HEK293 (cell line): Measurements from ENCODE around the gene STK26.

Experiments
- CTCF ChIA-PET: fragments of 350-600 bp; formaldehyde crosslinking; extraction: SDS; loops from one replicate; lab custom pipeline; 2021; ENCODE audit warnings: antibody characterized with exemption; lab: Yijun Ruan, JAX
- POLR2A ChIA-PET: fragments of 300-600 bp; formaldehyde crosslinking; extraction: SDS; loops from one replicate; lab custom pipeline; 2020; ENCODE audit warnings: antibody characterized with exemption, inconsistent platforms; lab: Yijun Ruan, JAX
- H3K27ac ChIP-seq: fragments of 200-500 bp; sonication (Bioruptor generic); 2 replicates; pipeline ENCODE4 v1.5.1; 2014; ENCODE audit warnings: low read depth, low read length, control low read depth, inconsistent platforms; ENCODE audit errors: extremely low read depth
- H3K36me3 ChIP-seq, 2 experiments: fragments of 200-500 bp in 1 of 2; sonication (Bioruptor generic) in 1 of 2; 1 replicate in 1 of 2; 2 replicates in 1 of 2; pipeline ENCODE4 v1.5.1; 2014 to 2017; ENCODE audit warnings: inconsistent platforms in 2 of 2, low read length in 2 of 2; ENCODE audit not compliant: control insufficient read depth in 2 of 2, insufficient read depth in 1 of 2
- H3K4me1 ChIP-seq: fragments of 200-500 bp; sonication (Bioruptor generic); 2 replicates; pipeline ENCODE4 v1.5.1; 2014; ENCODE audit warnings: mild to moderate bottlenecking, low read length, inconsistent platforms; ENCODE audit not compliant: control insufficient read depth, insufficient read depth
- H3K4me3 ChIP-seq: 2 replicates; pipeline ENCODE4 v1.5.1; 2011; ENCODE audit warnings: low read depth, mild to moderate bottlenecking, control low read depth, low read length, moderate library complexity
- H3K9me3 ChIP-seq: fragments of 200-500 bp; sonication (Bioruptor generic); 2 replicates; pipeline ENCODE4 v1.5.1; 2014; ENCODE audit warnings: low read depth, low read length, inconsistent platforms; ENCODE audit not compliant: control insufficient read depth, insufficient read depth
- CTCF ChIP-seq: fragments of 450-650 bp; formaldehyde crosslinking; IDR thresholded peaks from 2 replicates; pipeline ENCODE4 v1.5.1; 2016; ENCODE audit warnings: missing biosample characterization, missing genetic modification characterization
- HOXC10 ChIP-seq: sonication (generic); formaldehyde crosslinking; IDR thresholded peaks from 2 replicates; pipeline ENCODE4 v1.8.1; 2023; ENCODE audit warnings: mild to moderate bottlenecking, missing genetic modification reagents
- KLF10 ChIP-seq: fragments of 450-650 bp; IDR thresholded peaks from 2 replicates; pipeline ENCODE4 v1.5.1; 2018; ENCODE audit warnings: missing biosample characterization, mild to moderate bottlenecking, missing genetic modification characterization
- KLF16 ChIP-seq: fragments of 450-650 bp; formaldehyde crosslinking; IDR thresholded peaks from 2 replicates; pipeline ENCODE4 v1.5.1; 2017; ENCODE audit warnings: missing biosample characterization, missing genetic modification characterization
- SP2 ChIP-seq: fragments of 450-650 bp; formaldehyde crosslinking; IDR thresholded peaks from 2 replicates; pipeline ENCODE4 v1.5.1; 2016; ENCODE audit warnings: missing biosample characterization, missing genetic modification characterization
- ZBTB11 ChIP-seq: fragments of 450-650 bp; formaldehyde crosslinking; conservative IDR thresholded peaks from 2 replicates; pipeline ENCODE4 v1.5.1; 2016; ENCODE audit warnings: low read depth, missing biosample characterization, missing genetic modification characterization
- ZBTB17 ChIP-seq: fragments of 450-650 bp; formaldehyde crosslinking; IDR thresholded peaks from 2 replicates; pipeline ENCODE4 v1.5.1; 2016; ENCODE audit warnings: missing biosample characterization, missing genetic modification characterization
- ZBTB26 ChIP-seq: fragments of 450-650 bp; formaldehyde crosslinking; optimal IDR thresholded peaks from 2 replicates; pipeline ENCODE3; 2016; ENCODE audit warnings: missing biosample characterization, mild to moderate bottlenecking, missing genetic modification characterization
- ZBTB49 ChIP-seq: fragments of 450-650 bp; formaldehyde crosslinking; IDR thresholded peaks from 2 replicates; pipeline ENCODE4 v1.5.1; 2016; ENCODE audit warnings: missing biosample characterization, missing genetic modification characterization, low read depth
- ZBTB8A ChIP-seq: fragments of 450-650 bp; formaldehyde crosslinking; IDR thresholded peaks from 2 replicates; pipeline ENCODE4 v1.5.1; 2016; ENCODE audit warnings: missing biosample characterization, missing genetic modification characterization
- ZFHX2 ChIP-seq: fragments of 450-650 bp; formaldehyde crosslinking; conservative IDR thresholded peaks from 2 replicates; pipeline ENCODE4 v1.5.1; 2016; ENCODE audit warnings: missing biosample characterization, missing genetic modification characterization
- ZIC2 ChIP-seq: fragments of 450-650 bp; formaldehyde crosslinking; IDR thresholded peaks from 2 replicates; pipeline ENCODE4 v1.5.1; 2016; ENCODE audit warnings: missing biosample characterization, missing genetic modification characterization
- ZNF132 ChIP-seq: fragments of 450-650 bp; formaldehyde crosslinking; IDR thresholded peaks from 2 replicates; pipeline ENCODE4 v1.5.1; 2017; ENCODE audit warnings: missing biosample characterization, missing genetic modification characterization, borderline replicate concordance
- ZNF133 ChIP-seq: fragments of 450-650 bp; formaldehyde crosslinking; IDR thresholded peaks from 2 replicates; pipeline ENCODE4 v1.5.1; 2016; ENCODE audit warnings: missing biosample characterization, missing genetic modification characterization
- ZNF169 ChIP-seq: fragments of 450-650 bp; formaldehyde crosslinking; IDR thresholded peaks from 2 replicates; pipeline ENCODE4 v1.5.1; 2016; ENCODE audit warnings: missing biosample characterization, missing genetic modification characterization
- ZNF335 ChIP-seq: fragments of 450-650 bp; formaldehyde crosslinking; conservative IDR thresholded peaks from 2 replicates; pipeline ENCODE4 v1.5.1; 2016; ENCODE audit warnings: missing biosample characterization, missing genetic modification characterization
- ZNF366 ChIP-seq: fragments of 450-650 bp; formaldehyde crosslinking; conservative IDR thresholded peaks from 2 replicates; pipeline ENCODE4 v1.5.1; 2016; ENCODE audit warnings: missing biosample characterization, missing genetic modification characterization
- ZNF398 ChIP-seq: fragments of 450-650 bp; formaldehyde crosslinking; IDR thresholded peaks from 2 replicates; pipeline ENCODE4 v1.5.1; 2017; ENCODE audit warnings: missing biosample characterization, missing genetic modification characterization
- ZNF48 ChIP-seq: fragments of 450-650 bp; formaldehyde crosslinking; IDR thresholded peaks from 2 replicates; pipeline ENCODE4 v1.5.1; 2016; ENCODE audit warnings: missing biosample characterization, missing genetic modification characterization
- ZNF610 ChIP-seq: fragments of 450-650 bp; formaldehyde crosslinking; IDR thresholded peaks from 2 replicates; pipeline ENCODE4 v1.5.1; 2016; ENCODE audit warnings: missing biosample characterization, missing genetic modification characterization, borderline replicate concordance
- ZNF660 ChIP-seq: fragments of 450-650 bp; IDR thresholded peaks from 2 replicates; pipeline ENCODE4 v1.5.1; 2018; ENCODE audit warnings: missing biosample characterization, mild to moderate bottlenecking, missing genetic modification characterization
- ZNF707 ChIP-seq: fragments of 450-650 bp; formaldehyde crosslinking; IDR thresholded peaks from 2 replicates; pipeline ENCODE4 v1.5.1; 2016; ENCODE audit warnings: missing biosample characterization, missing genetic modification characterization

Gene STK26

GRCh38 chrX:132022967-132023895 is at the start of gene STK26:
Gene STK26 (plus strand): TSS chrX:132023302. CDS start chrX:132023618, 316 bp downstream.
- peak within 1 kb of the TSS; percentile 76 for H3K4me3 ChIP-seq
- CTCF ChIA-PET, result interaction anchor here (0.6 to 0.7 kb wide), 2 partner anchors 196 to 380 kb away, joined by 3 to 4 read pairs; partner anchors contain the start of gene RAP2C
- POLR2A ChIA-PET, result interaction anchor here (0.6 to 1.2 kb wide), 5 partner anchors 9 to 48 kb away, joined by 3 to 4 read pairs (median 3); no protein-coding TSS in a partner anchor
- TF ChIP-seq ZFHX2 (tag by site-specific recombination) (peak; percentile 88), SP2 (tag by site-specific recombination) (peak; percentile 87), ZNF335 (tag by site-specific recombination) (peak; percentile 97), ZNF398 (no peak), ZBTB26 (peak; percentile 45), ZNF169 (tag by site-specific recombination) (no peak), ZNF132 (tag by site-specific recombination) (no peak), ZNF660 (tag by site-specific recombination) (peak; percentile 73), HOXC10 (CRISPR knock-in tag) (no peak), ZNF133 (tag by site-specific recombination) (no peak), CTCF (tag by site-specific recombination) (0 out of 2 replicates have a peak, but pooled peaks have one; percentile 16), ZNF610 (tag by site-specific recombination) (peak; percentile 95), KLF10 (tag by site-specific recombination) (0 out of 2 replicates have a peak, but pooled peaks have one; percentile 28), ZBTB8A (tag by site-specific recombination) (peak; percentile 98), ZNF48 (tag by site-specific recombination) (no peak), KLF16 (tag by site-specific recombination) (peak; percentile 25; the same call in 1 of the 2 replicates), ZBTB49 (tag by site-specific recombination) (no peak), ZNF366 (tag by site-specific recombination) (no peak), ZBTB17 (peak; percentile 90), ZBTB11 (tag by site-specific recombination) (0 out of 2 replicates have a peak, but pooled peaks have one; percentile 13), ZIC2 (tag by site-specific recombination) (peak; percentile 53), ZNF707 (no peak)

More at GRCh38 chrX:132022967-132023895, at the start of gene STK26:
- 0 out of 2 replicates have a peak, but pooled peaks cover 2% of the 10 kb centered on the region for H3K4me1 ChIP-seq
- no peaks in the 10 kb centered on the region for H3K9me3 ChIP-seq
- peak within 1 kb of the TSS; percentile 79 for H3K27ac ChIP-seq
- no peaks in the 10 kb centered on the region for H3K36me3 ChIP-seq
